MCF 10A (cell line): ENCODE results near the gene DLGAP5. TPM values are rescaled to one million over a fixed set of nuclear protein-coding genes. Genes with fewer than 3 reads are reported as not detected.
A peak's percentile ranks its signal among the peaks of the same experiment; 100 is the strongest.

ENCODE experiments used
- BruUV-seq: library from RNA; stranded (reverse); fragments of 400-500 nt; replicated peaks from 2 replicates; lab custom pipeline; 2021; lab: Mats Ljungman, UMichigan
- CTCF ChIA-PET: fragments of 300-600 bp; sonication (Branson Sonifier 250); formaldehyde crosslinking; extraction: SDS; loops from one replicate; lab custom pipeline; 2021; ENCODE audit warnings: antibody characterized with exemption, inconsistent platforms; lab: Yijun Ruan, JAX
- POLR2A ChIA-PET: fragments of 300-600, 350-650 bp; sonication (Branson Sonifier 250); formaldehyde crosslinking; extraction: SDS; loops from one replicate; lab custom pipeline; 2020; ENCODE audit warnings: antibody characterized with exemption, inconsistent platforms; lab: Yijun Ruan, JAX
- DNase-seq: peaks from one replicate; pipeline ENCODE4 v3.0.0-alpha.2; 2018; ENCODE audit not compliant: unreplicated experiment
- H3K27ac Mint-ChIP-seq: one replicate; pipeline ENCODE4 v1.8.0; 2022; ENCODE audit warnings: mild to moderate bottlenecking, low read depth, mixed read lengths; ENCODE audit not compliant: unreplicated experiment
- H3K27me3 Mint-ChIP-seq: one replicate; pipeline ENCODE4 v1.8.0; 2022; ENCODE audit warnings: mixed read lengths; ENCODE audit not compliant: insufficient read depth, unreplicated experiment
- H3K36me3 Mint-ChIP-seq: one replicate; pipeline ENCODE4 v1.8.0; 2022; ENCODE audit warnings: mild to moderate bottlenecking, moderate library complexity, mixed read lengths; ENCODE audit not compliant: insufficient read depth, unreplicated experiment
- H3K4me1 Mint-ChIP-seq: one replicate; pipeline ENCODE4 v1.8.0; 2022; ENCODE audit warnings: mixed read lengths; ENCODE audit not compliant: insufficient read depth, unreplicated experiment
- H3K4me3 Mint-ChIP-seq: one replicate; pipeline ENCODE4 v1.8.0; 2022; ENCODE audit warnings: mild to moderate bottlenecking, moderate library complexity, mixed read lengths; ENCODE audit not compliant: unreplicated experiment
- H3K9me3 Mint-ChIP-seq: one replicate; pipeline ENCODE4 v1.8.0; 2022; ENCODE audit warnings: mixed read lengths; ENCODE audit not compliant: unreplicated experiment
- CTCF ChIP-seq: fragments of 200-600 bp; IDR thresholded peaks from one replicate; pipeline ENCODE4 v1.8.0; 2022; ENCODE audit warnings: antibody characterized with exemption, mild to moderate bottlenecking; ENCODE audit not compliant: unreplicated experiment
- intact Hi-C: fragments of 100-400 bp; cut with micrococcal nuclease; formaldehyde crosslinking; loops from 2 replicates; pipeline ENCODE4 v1.14.1; 2022
- total RNA-seq: library from RNA; stranded (reverse); gene quantifications from 2 replicates; pipeline ENCODE4 v1.2.3, GENCODE V29; 2022

The DLGAP5 gene
- total RNA-seq, 1 experiment from 2014 or later = 17.6 TPM

GRCh38 chr14:55152052-55152753, 39.2 kb downstream of the DLGAP5 start:
- DNase-seq = peak; percentile 25
- intact Hi-C loops = no loop called here
- no peaks in the 10 kb centered on the region for H3K9me3 Mint-ChIP-seq
- ChIA-PET POLR2A (interaction anchor here (0.8 to 2.5 kb wide), 7 partner anchors 14 to 74 kb away, joined by 3 to 11 read pairs (median 5); no protein-coding TSS in a partner anchor), CTCF (interaction anchor here (0.6 to 2.1 kb wide), 5 partner anchors 57 to 1067 kb away, joined by 3 to 11 read pairs (median 4); no protein-coding TSS in a partner anchor)
- no peak for TF ChIP-seq CTCF
- H3K36me3 Mint-ChIP-seq = peaks cover 18% of the 10 kb centered on the region
- H3K27ac Mint-ChIP-seq = peak overlapping the region; percentile 74
- no peaks in the 10 kb centered on the region for H3K4me1 Mint-ChIP-seq
- no TSS peak for BruUV-seq
- H3K4me3 Mint-ChIP-seq = no peak overlapping the region
- no peaks in the 10 kb centered on the region for H3K27me3 Mint-ChIP-seq

GRCh38 chr14:55151601-55152000, 39.8 kb downstream of the DLGAP5 start:
- ChIA-PET POLR2A (interaction anchor here (1.2 to 1.9 kb wide), 4 partner anchors 14 to 73 kb away, joined by 3 to 9 read pairs (median 4); no protein-coding TSS in a partner anchor), CTCF (no interaction called here)
- Mint-ChIP-seq H3K36me3 (peaks cover 18% of the 10 kb centered on the region), H3K27me3 (no peaks in the 10 kb centered on the region), H3K4me1 (no peaks in the 10 kb centered on the region), H3K9me3 (no peaks in the 10 kb centered on the region), H3K27ac (peak overlapping the region; percentile 74), H3K4me3 (no peak overlapping the region)
- no peak for DNase-seq
- intact Hi-C loops = no loop called here
- TF ChIP-seq CTCF = no peak
- no TSS peak for BruUV-seq

GRCh38 chr14:55146425-55146824, 45.0 kb downstream of the DLGAP5 start:
- no peak for TF ChIP-seq CTCF

GRCh38 chr14:55142466-55142865, 48.9 kb downstream of the DLGAP5 start:
- BruUV-seq = no TSS peak
- no peak for DNase-seq
- peaks cover 100% of the 10 kb centered on the region for H3K36me3 Mint-ChIP-seq
- no peaks in the 10 kb centered on the region for H3K27me3 Mint-ChIP-seq
- no peak overlapping the region for H3K4me3 Mint-ChIP-seq
- intact Hi-C loops = no loop called here
- no peak overlapping the region for H3K27ac Mint-ChIP-seq
- TF ChIP-seq CTCF = no peak
- CTCF ChIA-PET = no interaction called here
- peaks cover 8% of the 10 kb centered on the region for H3K4me1 Mint-ChIP-seq
- no peaks in the 10 kb centered on the region for H3K9me3 Mint-ChIP-seq
- POLR2A ChIA-PET = interaction anchor here (0.6 to 1.0 kb wide), 2 partner anchors 40 to 85 kb away, joined by 3 read pairs; no protein-coding TSS in a partner anchor

More at GRCh38 chr14:55146425-55146824, 45.0 kb downstream of the DLGAP5 start:
- no peak overlapping the region for H3K27ac Mint-ChIP-seq
- no TSS peak for BruUV-seq
- no peak overlapping the region for H3K4me3 Mint-ChIP-seq
- H3K36me3 Mint-ChIP-seq = peaks cover 66% of the 10 kb centered on the region
- H3K27me3 Mint-ChIP-seq = no peaks in the 10 kb centered on the region
- H3K4me1 Mint-ChIP-seq = no peaks in the 10 kb centered on the region
- no peak for DNase-seq
- no peaks in the 10 kb centered on the region for H3K9me3 Mint-ChIP-seq
- ChIA-PET CTCF (no interaction called here), POLR2A (interaction anchor here (0.6 to 2.4 kb wide), 5 partner anchors 12 to 95 kb away, joined by 3 to 6 read pairs (median 4); partner anchors contain the start of gene MAPK1IP1L)
- intact Hi-C loops = no loop called here
